Measurements from ENCODE around the gene TPH2. TPM values are rescaled to one million over a fixed set of nuclear protein-coding genes. Genes with fewer than 3 reads are reported as not detected.

Gene TPH2
- total RNA-seq, 1 donor from 2014 or later: not detected

- Mint-ChIP-seq H3K9me3 (no peaks in the 10 kb centered on the region), H3K36me3 (no peaks in the 10 kb centered on the region), H3K4me1 (peaks cover 20% of the 10 kb centered on the region), H3K4me3 (no peak overlapping the region), H3K27ac (no peak overlapping the region), H3K27me3 (ENCODE audit: insufficient read depth, low read depth) (no peaks in the 10 kb centered on the region)
- Histone ChIP-seq H3K27ac (no peak overlapping the region), H3K9ac (no peak overlapping the region), H4K20me1 (ENCODE audit: low read depth) (no peaks in the 10 kb centered on the region), H3K79me2 (ENCODE audit: low read depth) (no peaks in the 10 kb centered on the region), H3K4me1 (no peaks in the 10 kb centered on the region), H3K27me3 (no peaks in the 10 kb centered on the region), H3K9me3 (ENCODE audit: low read depth) (no peaks in the 10 kb centered on the region), H3K4me3 (no peak overlapping the region), H3K4me2 (no peak overlapping the region), H3K36me3 (no peaks in the 10 kb centered on the region), H2AFZ (replicated peaks) (no peak overlapping the region), H3F3A (ENCODE audit: low read depth) (no peaks in the 10 kb centered on the region)
- no peak for DNase-seq (ENCODE audit: low spot score)
- TF ChIP-seq CTCF (IDR thresholded peaks at IDR 0.05) (no peak), EZH2phosphoT487 (IDR thresholded peaks at IDR 0.05) (no peak), EZH2 (IDR thresholded peaks at IDR 0.05) (no peak)
Measured at GRCh38 chr12:72033991-72034390, 95.3 kb downstream of the TPH2 start.

- TF ChIP-seq EZH2phosphoT487 (IDR thresholded peaks at IDR 0.05): no peak
- no peak for TF ChIP-seq EZH2 (IDR thresholded peaks at IDR 0.05)
- peak; percentile 9 for TF ChIP-seq CTCF (IDR thresholded peaks at IDR 0.05)
- H3K27me3 Mint-ChIP-seq (ENCODE audit: insufficient read depth, low read depth): no peaks in the 10 kb centered on the region
- Histone ChIP-seq H3K4me1 (no peaks in the 10 kb centered on the region), H3K9ac (no peak overlapping the region), H3F3A (ENCODE audit: low read depth) (no peaks in the 10 kb centered on the region), H3K79me2 (ENCODE audit: low read depth) (no peaks in the 10 kb centered on the region), H3K4me3 (no peak overlapping the region), H4K20me1 (ENCODE audit: low read depth) (no peaks in the 10 kb centered on the region), H3K27me3 (no peaks in the 10 kb centered on the region), H2AFZ (replicated peaks) (no peak overlapping the region), H3K9me3 (ENCODE audit: low read depth) (no peaks in the 10 kb centered on the region), H3K27ac (no peak overlapping the region), H3K36me3 (peaks cover 3% of the 10 kb centered on the region), H3K4me2 (no peak overlapping the region)
- H3K4me1 Mint-ChIP-seq: peaks cover 6% of the 10 kb centered on the region
- no peak overlapping the region for H3K27ac Mint-ChIP-seq
- DNase-seq (ENCODE audit: low spot score): peak; percentile 7
- no peaks in the 10 kb centered on the region for H3K36me3 Mint-ChIP-seq
- peaks cover 8% of the 10 kb centered on the region for H3K9me3 Mint-ChIP-seq
- H3K4me3 Mint-ChIP-seq: no peak overlapping the region
Measured at GRCh38 chr12:72035625-72036024, 97.0 kb downstream of the TPH2 start.

- Histone ChIP-seq H3K9me3 (ENCODE audit: low read depth) (no peaks in the 10 kb centered on the region), H3K27me3 (no peaks in the 10 kb centered on the region), H3K4me3 (no peak overlapping the region), H2AFZ (replicated peaks) (no peak overlapping the region), H3K36me3 (peaks cover 3% of the 10 kb centered on the region), H3K79me2 (ENCODE audit: low read depth) (no peaks in the 10 kb centered on the region), H3K27ac (no peak overlapping the region), H3K9ac (no peak overlapping the region), H3K4me2 (no peak overlapping the region), H3F3A (ENCODE audit: low read depth) (no peaks in the 10 kb centered on the region), H4K20me1 (ENCODE audit: low read depth) (no peaks in the 10 kb centered on the region), H3K4me1 (no peaks in the 10 kb centered on the region)
- TF ChIP-seq CTCF (IDR thresholded peaks at IDR 0.05) (no peak), EZH2 (IDR thresholded peaks at IDR 0.05) (no peak), EZH2phosphoT487 (IDR thresholded peaks at IDR 0.05) (no peak)
- Mint-ChIP-seq H3K27me3 (ENCODE audit: insufficient read depth, low read depth) (no peaks in the 10 kb centered on the region), H3K27ac (no peak overlapping the region), H3K9me3 (peaks cover 11% of the 10 kb centered on the region), H3K4me1 (peaks cover 6% of the 10 kb centered on the region), H3K4me3 (no peak overlapping the region), H3K36me3 (no peaks in the 10 kb centered on the region)
- no peak for DNase-seq (ENCODE audit: low spot score)
Measured at GRCh38 chr12:72036393-72036792, 97.7 kb downstream of the TPH2 start.
